A549 (cell line): ENCODE results near the gene EP400. TPM values are rescaled to one million over a fixed set of nuclear protein-coding genes. Genes with fewer than 3 reads are reported as not detected.

ENCODE experiments used
- ATAC-seq, 2 experiments: fragments of 200-7000 bp in 1 of 2; fragments of >200 bp in 1 of 2; cut with Nextera tagmentation in 1 of 2; cut with Tn5 transposase in 1 of 2; 3 replicates each; pipeline versions ENCODE4 v1.8.0 to v1.9.1; 2018 to 2020; ENCODE audit warnings: mild to moderate bottlenecking in 1 of 2, moderate library complexity in 1 of 2
- CTCF ChIA-PET: fragments of 300-600 bp; sonication (Branson Sonifier 250); formaldehyde crosslinking; extraction: SDS; loops from one replicate; lab custom pipeline; 2021; ENCODE audit warnings: antibody characterized with exemption, inconsistent platforms; lab: Yijun Ruan, JAX
- POLR2A ChIA-PET: fragments of 350-600 bp; formaldehyde crosslinking; extraction: SDS; loops from one replicate; lab custom pipeline; 2021; ENCODE audit warnings: antibody characterized with exemption, inconsistent platforms; lab: Yijun Ruan, JAX
- DNase-seq, 2 experiments: peaks; one replicate each; pipeline versions ENCODE4 v3.0.0 to v3.0.0-alpha.2; 2011 to 2016; ENCODE audit warnings: low read depth in 1 of 2, low spot score in 1 of 2
- FAIRE-seq: peaks from 2 replicates; lab custom pipeline; 2011; peaks lifted over from hg19 to GRCh38; lab: Jason Lieb, UNC
- H3K27ac ChIP-seq, 2 experiments: fragments of >200 bp; sonication (Bioruptor Twin); formaldehyde crosslinking; 3 replicates each; pipeline ENCODE4 v1.5.1; 2016 to 2017
- H3K4me1 ChIP-seq: fragments of >200 bp; sonication (Bioruptor Twin); formaldehyde crosslinking; 3 replicates; pipeline ENCODE4 v1.6.1; 2016
- H3K4me2 ChIP-seq: fragments of >200 bp; sonication (Bioruptor Twin); formaldehyde crosslinking; 3 replicates; pipeline ENCODE4 v1.6.1; 2016
- H3K4me3 ChIP-seq: fragments of >200 bp; sonication (Bioruptor Twin); formaldehyde crosslinking; 3 replicates; pipeline ENCODE4 v1.5.1; 2016
- H3K9me3 ChIP-seq: fragments of >200 bp; sonication (Bioruptor Twin); formaldehyde crosslinking; 3 replicates; pipeline ENCODE4 v1.6.1; 2016
- ATOH8 ChIP-seq: fragments of 250-450 bp; sonication (Bioruptor Pico); IDR thresholded peaks from 2 replicates; pipeline ENCODE4 v1.5.0; 2020; ENCODE audit warnings: low read depth, mild to moderate bottlenecking, moderate library complexity
- CBX2 ChIP-seq: fragments of 200-600 bp; sonication (generic); IDR thresholded peaks from 2 replicates; pipeline ENCODE4 v1.6.1; 2016; ENCODE audit warnings: low read depth, mild to moderate bottlenecking, borderline replicate concordance
- CBX8 ChIP-seq: fragments of 200-600 bp; sonication (generic); IDR thresholded peaks from 2 replicates; pipeline ENCODE4 v1.6.1; 2016
- CHD4 ChIP-seq: fragments of 200-600 bp; sonication (generic); IDR thresholded peaks from 2 replicates; pipeline ENCODE4 v1.6.1; 2016; ENCODE audit warnings: antibody characterized with exemption, mild to moderate bottlenecking, borderline replicate concordance
- CTCF ChIP-seq: fragments of >200 bp; sonication (Bioruptor Twin); formaldehyde crosslinking; IDR thresholded peaks from 3 replicates; pipeline ENCODE4 v1.5.1; 2016
- ELK1 ChIP-seq: fragments of 150-350 bp; IDR thresholded peaks from 2 replicates; pipeline ENCODE4 v1.6.1; 2014; ENCODE audit warnings: low read depth, mild to moderate bottlenecking, low read length
- EP300 ChIP-seq, 2 experiments: fragments of >200 bp; sonication (Bioruptor Twin); formaldehyde crosslinking; IDR thresholded peaks; 2 replicates in 1 of 2; 3 replicates in 1 of 2; pipeline ENCODE4 v1.6.1; 2016 to 2017
- FOSL2 ChIP-seq, 2 experiments: fragments of 450-650 bp in 1 of 2; fragments of >200 bp in 1 of 2; sonication (Bioruptor Twin) in 1 of 2; formaldehyde crosslinking; IDR thresholded peaks; 2 replicates each; pipeline versions ENCODE4 v1.5.0 to v1.6.1; 2016 to 2020; ENCODE audit warnings: mild to moderate bottlenecking in 1 of 2, moderate library complexity in 1 of 2
- HES2 ChIP-seq: fragments of >200 bp; sonication (Bioruptor Twin); formaldehyde crosslinking; IDR thresholded peaks from 2 replicates; pipeline ENCODE4 v1.6.1; 2016
- HOXA7 ChIP-seq: fragments of 250-450 bp; sonication (Bioruptor Pico); IDR thresholded peaks from 2 replicates; pipeline ENCODE4 v1.5.0; 2020; ENCODE audit warnings: mild to moderate bottlenecking, moderate library complexity
- HOXB13 ChIP-seq: fragments of 250-450 bp; sonication (Bioruptor Pico); IDR thresholded peaks from 2 replicates; pipeline ENCODE4 v1.5.0; 2020; ENCODE audit warnings: low read depth, mild to moderate bottlenecking, moderate library complexity
- HOXB5 ChIP-seq: fragments of 250-450 bp; sonication (Bioruptor Pico); IDR thresholded peaks from 2 replicates; pipeline ENCODE4 v1.5.0; 2020; ENCODE audit warnings: mild to moderate bottlenecking, moderate library complexity
- MAFK ChIP-seq: fragments of 450-650 bp; IDR thresholded peaks from 2 replicates; pipeline ENCODE4 v1.6.1; 2014; ENCODE audit not compliant: partially characterized antibody
- MAZ ChIP-seq: fragments of 150-350 bp; IDR thresholded peaks from 2 replicates; pipeline ENCODE4 v1.6.1; 2014; ENCODE audit warnings: antibody characterized with exemption, low read depth, low read length, borderline replicate concordance
- NPAS2 ChIP-seq: fragments of 250-450 bp; sonication (Bioruptor Pico); IDR thresholded peaks from 2 replicates; pipeline ENCODE4 v1.8.0; 2022; ENCODE audit warnings: mild to moderate bottlenecking, moderate library complexity, borderline replicate concordance
- POLR2A ChIP-seq: IDR thresholded peaks from 2 replicates; pipeline ENCODE4 v1.6.1; 2012; ENCODE audit warnings: mild to moderate bottlenecking, low read length
- POLR2AphosphoS2 ChIP-seq: conservative IDR thresholded peaks from 2 replicates; pipeline ENCODE4 v1.6.1; 2012; ENCODE audit warnings: low read length, improper control_type of control experiment, inconsistent platforms
- RAD21 ChIP-seq, 2 experiments: fragments of >200 bp in 1 of 2; sonication (Bioruptor Twin) in 1 of 2; formaldehyde crosslinking in 1 of 2; IDR thresholded peaks in 1 of 2; conservative IDR thresholded peaks in 1 of 2; 2 replicates in 1 of 2; 3 replicates in 1 of 2; pipeline ENCODE4 v1.6.1; 2012 to 2018; ENCODE audit warnings: inconsistent platforms in 1 of 2
- RCOR1 ChIP-seq: fragments of 150-350 bp; IDR thresholded peaks from 2 replicates; pipeline ENCODE4 v1.6.1; 2014; ENCODE audit warnings: antibody characterized with exemption, low read length, low read depth
- RFX5 ChIP-seq: fragments of 450-650 bp; IDR thresholded peaks from 2 replicates; pipeline ENCODE4 v1.7.1; 2014; ENCODE audit warnings: antibody characterized with exemption, mild to moderate bottlenecking, moderate library complexity
- RNF2 ChIP-seq: fragments of 200-600 bp; sonication (generic); IDR thresholded peaks from 2 replicates; pipeline ENCODE4 v1.6.1; 2016; ENCODE audit warnings: low read depth, mild to moderate bottlenecking, antibody characterized with exemption, moderate library complexity, borderline replicate concordance
- TFCP2L1 ChIP-seq: fragments of 250-450 bp; sonication (Bioruptor Pico); IDR thresholded peaks from 2 replicates; pipeline ENCODE4 v1.5.0; 2021; ENCODE audit warnings: mild to moderate bottlenecking
- ZSCAN20 ChIP-seq: fragments of 250-450 bp; sonication (Bioruptor Pico); IDR thresholded peaks from 2 replicates; pipeline ENCODE4 v1.8.0; 2022; ENCODE audit warnings: mild to moderate bottlenecking, moderate library complexity
- WGBS: methylation state at CpG from one replicate; pipeline ENCODE4 v1.1.6; 2017; ENCODE audit errors: missing lambda C conversion rate; 5-methylcytosine and 5-hydroxymethylcytosine counted together
- polyA plus RNA-seq, 4 experiments: library from polyadenylated mRNA; depleted of rRNA in 3 of 4; stranded (reverse); fragments of >200 nt; fragmentation: RNase III in 1 of 4; extraction: RNeasy Plus Mini Kit Qiagen cat#74134 plus additional on column Dnase treatment in 1 of 4; gene quantifications; 2 replicates in 3 of 4; 3 replicates in 1 of 4; pipeline ENCODE4 v1.2.3, GENCODE V29; 2011 to 2017
- TF ChIP-seq, protein P1 (sequence below): IDR thresholded peaks from 2 replicates; pipeline ENCODE4 v1.6.1; 2012; ENCODE audit warnings: low read depth, borderline replicate concordance
- TF ChIP-seq, protein P2 (sequence below): fragments of 450-650 bp; IDR thresholded peaks from 2 replicates; pipeline ENCODE4 v1.6.1; 2014; ENCODE audit warnings: antibody characterized with exemption

Gene EP400
- polyA plus RNA-seq, 2 of the 4 experiments (the other 2 are of a cell fraction) = 9.7 to 15.2 TPM

DNA sequence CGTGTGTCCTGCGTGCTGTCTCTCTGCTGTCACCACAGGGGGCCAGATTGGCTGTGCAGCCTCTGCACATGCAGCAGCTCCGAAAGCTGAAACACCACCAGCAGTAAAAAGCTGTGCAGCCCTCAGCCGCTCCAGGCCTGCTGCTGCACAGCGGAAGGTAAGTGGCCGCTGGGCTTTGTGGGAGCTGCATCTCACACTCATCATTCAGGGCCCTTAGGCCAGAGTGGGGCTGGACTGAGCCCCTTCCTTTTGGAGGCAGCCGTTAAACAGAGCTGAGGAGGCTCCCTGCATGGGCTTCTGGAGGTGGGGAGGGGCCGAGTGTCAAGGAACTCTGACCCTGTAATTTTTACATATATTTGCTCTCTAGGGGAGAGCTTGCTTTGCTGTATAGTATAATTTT, 177.3 kb downstream of the EP400 start (continued):
- TF ChIP-seq ATOH8 (CRISPR knock-in tag) (no peak), RNF2 (no peak), MAZ (no peak), FOSL2 (IDR thresholded peaks at IDR 0.05) (no peak), FOSL2 (CRISPR knock-in tag; IDR thresholded peaks at IDR 0.05) (no peak), CTCF (no peak), EP300 (IDR thresholded peaks at IDR 0.05) (no peak), HOXA7 (CRISPR knock-in tag) (no peak)
- TF ChIP-seq, protein P1, sequence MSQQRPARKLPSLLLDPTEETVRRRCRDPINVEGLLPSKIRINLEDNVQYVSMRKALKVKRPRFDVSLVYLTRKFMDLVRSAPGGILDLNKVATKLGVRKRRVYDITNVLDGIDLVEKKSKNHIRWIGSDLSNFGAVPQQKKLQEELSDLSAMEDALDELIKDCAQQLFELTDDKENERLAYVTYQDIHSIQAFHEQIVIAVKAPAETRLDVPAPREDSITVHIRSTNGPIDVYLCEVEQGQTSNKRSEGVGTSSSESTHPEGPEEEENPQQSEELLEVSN = no peak

DNA sequence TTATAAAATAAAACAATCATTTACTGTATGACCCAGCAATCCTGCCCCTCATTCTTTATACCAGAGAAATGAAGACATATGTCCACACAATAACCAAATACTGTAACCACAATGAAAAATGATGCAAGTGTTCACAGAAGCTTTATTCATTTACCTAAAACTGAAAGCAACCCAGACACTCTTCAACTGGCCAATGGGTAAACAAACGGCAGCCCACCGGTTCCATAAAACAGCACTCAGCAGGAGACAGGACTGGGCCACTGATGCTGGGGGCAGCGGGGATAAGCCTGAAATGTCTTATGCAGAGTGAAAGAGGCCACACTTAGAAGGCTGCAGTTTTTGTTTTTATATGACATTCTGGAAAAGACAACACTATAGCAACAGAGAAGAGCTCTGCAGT, 179.3 kb downstream of the EP400 start:
- DNase-seq (no peak), ATAC-seq (no peak), FAIRE-seq (no peak)
- Histone ChIP-seq H3K9me3 (peaks cover 4% of the 10 kb centered on the region; the same call in 1 of the 3 replicates), H3K27ac (no peak overlapping the region), H3K4me3 (no peak overlapping the region), H3K4me1 (no peaks in the 10 kb centered on the region), H3K4me2 (no peak overlapping the region)
- TF ChIP-seq CBX2 (no peak), ZSCAN20 (CRISPR knock-in tag) (no peak), CBX8 (no peak), POLR2AphosphoS2 (no peak), RFX5 (no peak), RNF2 (no peak), POLR2A (no peak)
- CTCF ChIA-PET = interaction anchor here (1.3 kb wide), 1 partner anchor 25 kb away, joined by 6 read pairs; no protein-coding TSS in a partner anchor
- POLR2A ChIA-PET = no interaction called here
- WGBS = 97% methylated on average over 3 of the region's 3 CpGs

- CTCF ChIA-PET = interaction anchor here (0.6 to 1.7 kb wide), 4 partner anchors 9 to 41 kb away, joined by 3 to 5 read pairs (median 3); no protein-coding TSS in a partner anchor
- TF ChIP-seq RFX5 = no peak
- TF ChIP-seq EP300 (IDR thresholded peaks at IDR 0.05) = no peak
- TF ChIP-seq HOXB5 (CRISPR knock-in tag) = no peak
- no peak for TF ChIP-seq HES2
- no peak for TF ChIP-seq RCOR1
- TF ChIP-seq TFCP2L1 (CRISPR knock-in tag) = no peak
- no peak for TF ChIP-seq ZSCAN20 (CRISPR knock-in tag)
- no peak for TF ChIP-seq HOXB13 (CRISPR knock-in tag)
- TF ChIP-seq ELK1 = no peak
- TF ChIP-seq RAD21 (conservative IDR thresholded peaks at IDR 0.05 in 1 of 2, IDR thresholded peaks at IDR 0.05 in 1 of 2) = no peak
- no peak for TF ChIP-seq CHD4
- TF ChIP-seq NPAS2 (CRISPR knock-in tag) = no peak
- TF ChIP-seq, protein P2, sequence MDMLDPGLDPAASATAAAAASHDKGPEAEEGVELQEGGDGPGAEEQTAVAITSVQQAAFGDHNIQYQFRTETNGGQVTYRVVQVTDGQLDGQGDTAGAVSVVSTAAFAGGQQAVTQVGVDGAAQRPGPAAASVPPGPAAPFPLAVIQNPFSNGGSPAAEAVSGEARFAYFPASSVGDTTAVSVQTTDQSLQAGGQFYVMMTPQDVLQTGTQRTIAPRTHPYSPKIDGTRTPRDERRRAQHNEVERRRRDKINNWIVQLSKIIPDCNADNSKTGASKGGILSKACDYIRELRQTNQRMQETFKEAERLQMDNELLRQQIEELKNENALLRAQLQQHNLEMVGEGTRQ = no peak
- no peak for TF ChIP-seq MAFK
- POLR2A ChIA-PET = no interaction called here
- 80% methylated on average over 14 of the region's 14 CpGs for WGBS
- Histone ChIP-seq H3K27ac (no peak overlapping the region), H3K4me2 (no peak overlapping the region), H3K4me3 (no peak overlapping the region), H3K9me3 (peaks cover 4% of the 10 kb centered on the region; the same call in 1 of the 3 replicates), H3K4me1 (no peaks in the 10 kb centered on the region)
- no peak for ATAC-seq
- no peak for FAIRE-seq
- no peak for DNase-seq
These were observed 180.9 kb downstream of the EP400 start for GRCh38 chr12:132130690-132131089.
